ENCODE results near the gene CCDC188.

- TF ChIP-seq RCOR1 (conservative IDR thresholded peaks at IDR 0.05; ENCODE audit: low read depth, low read length) (no peak), CEBPB (IDR thresholded peaks at IDR 0.05; ENCODE audit: borderline replicate concordance in 1 of 2, low read depth in 2 of 2, low read length in 2 of 2) (no peak), BRCA1 (IDR thresholded peaks at IDR 0.05; ENCODE audit: low read depth, low read length) (no peak), RB1 (IDR thresholded peaks at IDR 0.05; ENCODE audit: borderline replicate concordance) (no peak), EZH2 (IDR thresholded peaks at IDR 0.05; ENCODE audit: borderline replicate concordance, control insufficient read depth, low read depth, low read length) (no peak), RAD21 (IDR thresholded peaks at IDR 0.05; ENCODE audit: insufficient read depth, low read depth, low read length) (no peak), NRF1 (conservative IDR thresholded peaks at IDR 0.05; ENCODE audit: low read depth, low read length) (no peak), NFYB (IDR thresholded peaks at IDR 0.05; ENCODE audit: insufficient read depth, low read depth, low read length) (no peak), RBBP5 (conservative IDR thresholded peaks at IDR 0.05) (no peak), PAX8 (IDR thresholded peaks at IDR 0.05) (no peak), PAX5 (IDR thresholded peaks at IDR 0.05; ENCODE audit: borderline replicate concordance, low read depth, low read length) (no peak)
- TF ChIP-seq, protein P1, sequence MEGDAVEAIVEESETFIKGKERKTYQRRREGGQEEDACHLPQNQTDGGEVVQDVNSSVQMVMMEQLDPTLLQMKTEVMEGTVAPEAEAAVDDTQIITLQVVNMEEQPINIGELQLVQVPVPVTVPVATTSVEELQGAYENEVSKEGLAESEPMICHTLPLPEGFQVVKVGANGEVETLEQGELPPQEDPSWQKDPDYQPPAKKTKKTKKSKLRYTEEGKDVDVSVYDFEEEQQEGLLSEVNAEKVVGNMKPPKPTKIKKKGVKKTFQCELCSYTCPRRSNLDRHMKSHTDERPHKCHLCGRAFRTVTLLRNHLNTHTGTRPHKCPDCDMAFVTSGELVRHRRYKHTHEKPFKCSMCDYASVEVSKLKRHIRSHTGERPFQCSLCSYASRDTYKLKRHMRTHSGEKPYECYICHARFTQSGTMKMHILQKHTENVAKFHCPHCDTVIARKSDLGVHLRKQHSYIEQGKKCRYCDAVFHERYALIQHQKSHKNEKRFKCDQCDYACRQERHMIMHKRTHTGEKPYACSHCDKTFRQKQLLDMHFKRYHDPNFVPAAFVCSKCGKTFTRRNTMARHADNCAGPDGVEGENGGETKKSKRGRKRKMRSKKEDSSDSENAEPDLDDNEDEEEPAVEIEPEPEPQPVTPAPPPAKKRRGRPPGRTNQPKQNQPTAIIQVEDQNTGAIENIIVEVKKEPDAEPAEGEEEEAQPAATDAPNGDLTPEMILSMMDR (IDR thresholded peaks at IDR 0.05 in 2 of 3, conservative IDR thresholded peaks at IDR 0.05 in 1 of 3; ENCODE audit: control insufficient read depth in 2 of 3, extremely low read depth in 1 of 3, insufficient read depth in 1 of 3, low read depth in 3 of 3, low read length in 3 of 3): no peak
Measured at GRCh38 chr22:20183101-20183500, 32.2 kb upstream of the CCDC188 start.

All from GM12878 (cell line).